Upper lobe of left lung (tissue), 4 donors: ENCODE results near the gene PPP1R8.
A peak's percentile ranks its signal among the peaks of the same experiment; 100 is the strongest.

ENCODE experiments used
- CTCF ChIP-seq, 6 experiments: fragments of 450-650 bp in 4 of 6; fragments of 200-600 bp in 2 of 6; sonication (generic) in 2 of 6; IDR thresholded peaks; one replicate each; pipeline ENCODE4 v1.5.1; 2016 to 2019; ENCODE audit warnings: antibody characterized with exemption in 6 of 6
- POLR2A ChIP-seq, 4 donors: fragments of 450-650 bp; IDR thresholded peaks; one replicate each; pipeline ENCODE4 v1.5.1; 2016 to 2017; ENCODE audit warnings: antibody characterized with exemption in 4 of 4, mild to moderate bottlenecking in 2 of 4
- POLR2AphosphoS5 ChIP-seq, 2 donors: sonication (generic); formaldehyde crosslinking; IDR thresholded peaks; one replicate each; pipeline ENCODE4 v1.5.1; 2017; ENCODE audit warnings: antibody characterized with exemption in 2 of 2

GRCh38 chr1:27885621-27886352 lies 55.2 kb downstream of the PPP1R8 start:
- TF ChIP-seq CTCF (IDR thresholded peaks at IDR 0.05): no peak
- peak; percentile 28 to 87 for TF ChIP-seq POLR2AphosphoS5 (IDR thresholded peaks at IDR 0.05)
- no peak for TF ChIP-seq POLR2A (IDR thresholded peaks at IDR 0.05)
